Type B pancreatic cell (in vitro differentiated cells): ENCODE measurements around the gene ADPRS. TPM values are rescaled to one million over a fixed set of nuclear protein-coding genes. Genes with fewer than 3 reads are reported as not detected.

Experiments
- DNase-seq: peaks from one replicate; pipeline ENCODE4 v3.0.0; 2021; ENCODE audit warnings: mixed read lengths; ENCODE audit not compliant: unreplicated experiment; ENCODE audit errors: extremely low spot score
- H3K27ac Mint-ChIP-seq: 2 replicates; pipeline ENCODE4 v1.8.0; 2021; ENCODE audit warnings: mild to moderate bottlenecking, mixed read lengths
- H3K27me3 Mint-ChIP-seq: 2 replicates; pipeline ENCODE4 v1.8.0; 2021; ENCODE audit warnings: mixed read lengths
- H3K36me3 Mint-ChIP-seq: 2 replicates; pipeline ENCODE4 v1.8.0; 2021; ENCODE audit warnings: mixed read lengths
- H3K4me1 Mint-ChIP-seq: one replicate; pipeline ENCODE4 v1.8.0; 2021; ENCODE audit warnings: mixed read lengths; ENCODE audit not compliant: unreplicated experiment
- H3K4me3 Mint-ChIP-seq: 2 replicates; pipeline ENCODE4 v1.8.0; 2021; ENCODE audit warnings: mild to moderate bottlenecking, mixed read lengths
- H3K9me3 Mint-ChIP-seq: 2 replicates; pipeline ENCODE4 v1.8.0; 2021; ENCODE audit warnings: mixed read lengths
- CTCF ChIP-seq: fragments of 200-600 bp; sonication (generic); conservative IDR thresholded peaks from 2 replicates; pipeline ENCODE4 v1.5.0; 2021; ENCODE audit warnings: antibody characterized with exemption, mild to moderate bottlenecking
- total RNA-seq: library from RNA; stranded (reverse); gene quantifications from 2 replicates; pipeline ENCODE4 v1.2.1, GENCODE V29; 2021; ENCODE audit warnings: low replicate concordance

ADPRS gene
- total RNA-seq, 1 donor from 2014 or later: 31.9 TPM

DNA sequence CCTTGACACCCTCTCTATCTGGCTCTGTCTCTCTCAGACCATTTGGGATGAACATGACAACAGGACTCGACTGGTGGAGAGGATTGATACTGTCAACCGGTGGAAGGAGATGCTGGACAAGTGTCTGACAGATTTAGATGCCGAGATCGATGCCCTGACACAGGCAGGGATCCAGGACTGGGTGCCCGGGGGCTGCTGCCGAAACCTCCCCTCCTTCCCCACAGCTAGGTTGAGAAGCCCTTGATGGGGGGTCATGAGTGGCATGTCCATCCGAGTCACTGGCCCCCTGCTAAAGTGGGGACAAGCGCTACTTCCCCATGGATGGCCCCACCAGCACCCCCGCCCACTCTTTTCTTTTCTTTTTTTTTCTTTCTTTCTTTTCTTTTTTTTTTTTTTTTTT, 3.6 kb upstream of the ADPRS start:
- no peak for TF ChIP-seq CTCF
- peaks cover 9% of the 10 kb centered on the region for H3K4me1 Mint-ChIP-seq
- H3K4me3 Mint-ChIP-seq: peak overlapping the region; percentile 80
- no peak for DNase-seq
- peaks cover 6% of the 10 kb centered on the region for H3K27me3 Mint-ChIP-seq
- H3K9me3 Mint-ChIP-seq: no peaks in the 10 kb centered on the region
- H3K36me3 Mint-ChIP-seq: peaks cover 5% of the 10 kb centered on the region
- no peak overlapping the region for H3K27ac Mint-ChIP-seq

DNA sequence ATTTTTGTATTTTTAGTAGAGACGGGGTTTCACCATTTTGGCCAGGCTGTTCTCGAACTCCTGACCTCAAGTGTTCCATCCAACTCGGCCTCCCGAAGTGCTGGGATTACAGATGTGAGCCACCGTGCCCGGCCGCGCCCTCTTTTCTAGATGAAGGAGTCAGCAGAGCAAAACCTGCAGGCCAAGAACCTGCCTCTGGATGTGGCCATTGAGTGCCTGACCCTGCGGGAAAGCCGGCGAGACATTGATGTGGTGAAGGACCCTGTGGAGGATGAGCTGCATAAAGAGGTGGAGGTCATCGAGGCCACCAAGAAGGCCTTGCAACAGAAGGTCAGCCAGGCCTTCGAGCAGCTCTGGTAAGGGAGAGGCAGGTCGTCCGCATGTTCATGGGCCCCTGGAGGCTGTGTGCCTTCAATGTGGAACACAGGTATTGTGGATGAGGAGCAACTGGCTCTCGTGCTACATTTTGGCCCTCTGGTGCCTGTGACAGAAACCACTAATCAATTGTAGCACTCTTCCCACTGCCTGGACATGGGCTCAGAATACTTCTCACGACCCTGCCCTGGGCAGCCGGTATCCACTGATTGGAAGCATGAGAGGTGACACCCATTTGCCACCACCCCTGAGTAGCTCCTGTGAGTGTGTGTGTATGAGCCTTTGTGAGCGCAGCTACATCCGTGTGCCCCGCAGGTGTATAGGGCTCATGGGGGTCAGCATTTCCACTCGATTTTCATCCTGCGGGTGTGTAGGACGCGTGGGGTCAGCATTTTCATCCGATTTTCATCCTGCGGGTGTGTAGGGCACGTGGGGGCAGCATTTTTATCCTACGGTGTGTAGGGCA, 2.8 kb upstream of the ADPRS start:
- peak; percentile 57 for DNase-seq
- Mint-ChIP-seq H3K27ac (peak overlapping the region; percentile 16), H3K4me1 (peaks cover 10% of the 10 kb centered on the region), H3K9me3 (no peaks in the 10 kb centered on the region), H3K4me3 (peak overlapping the region; percentile 59), H3K27me3 (peaks cover 6% of the 10 kb centered on the region), H3K36me3 (peaks cover 5% of the 10 kb centered on the region)
- TF ChIP-seq CTCF: no peak

- peaks cover 10% of the 10 kb centered on the region for H3K4me1 Mint-ChIP-seq
- H3K36me3 Mint-ChIP-seq: peaks cover 5% of the 10 kb centered on the region
- peaks cover 6% of the 10 kb centered on the region for H3K27me3 Mint-ChIP-seq
- DNase-seq: peak; percentile 53
- peak overlapping the region; percentile 64 for H3K27ac Mint-ChIP-seq
- no peaks in the 10 kb centered on the region for H3K9me3 Mint-ChIP-seq
- TF ChIP-seq CTCF: no peak
- H3K4me3 Mint-ChIP-seq: peak overlapping the region; percentile 76
Observed at GRCh38 chr1:36086529-36087232, 2.0 kb upstream of the ADPRS start.

- peaks cover 10% of the 10 kb centered on the region for H3K4me1 Mint-ChIP-seq
- DNase-seq: peak; percentile 67
- H3K36me3 Mint-ChIP-seq: peaks cover 5% of the 10 kb centered on the region
- peak overlapping the region; percentile 94 for H3K4me3 Mint-ChIP-seq
- no peaks in the 10 kb centered on the region for H3K9me3 Mint-ChIP-seq
- H3K27me3 Mint-ChIP-seq: peaks cover 2% of the 10 kb centered on the region
- peak overlapping the region; percentile 64 for H3K27ac Mint-ChIP-seq
- TF ChIP-seq CTCF: no peak
Observed at GRCh38 chr1:36087233-36088123, 1.2 kb upstream of the ADPRS start.

DNA sequence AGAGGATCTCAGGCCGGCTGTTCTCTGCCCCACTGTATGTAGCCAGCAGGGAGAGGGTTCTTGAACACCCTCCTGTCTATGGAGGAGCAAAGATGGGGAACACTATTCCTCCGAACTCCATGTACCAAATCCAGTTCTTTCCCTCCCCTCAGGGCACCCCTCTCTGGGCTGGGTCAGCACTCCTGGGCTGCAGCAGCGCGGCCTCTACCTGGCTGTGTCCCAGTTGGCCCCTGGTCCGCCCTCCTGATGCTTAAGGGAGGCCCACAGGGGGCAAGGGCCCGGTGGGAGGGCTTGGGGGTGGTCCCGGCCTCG, 471 bp upstream of the ADPRS start:
- H3K27ac Mint-ChIP-seq: no peak overlapping the region
- no peaks in the 10 kb centered on the region for H3K9me3 Mint-ChIP-seq
- H3K4me3 Mint-ChIP-seq: peak overlapping the region; percentile 94
- TF ChIP-seq CTCF: no peak
- H3K27me3 Mint-ChIP-seq: no peaks in the 10 kb centered on the region
- no peak for DNase-seq
- H3K4me1 Mint-ChIP-seq: peaks cover 10% of the 10 kb centered on the region
- H3K36me3 Mint-ChIP-seq: peaks cover 5% of the 10 kb centered on the region
